Nephron (organoid): ENCODE measurements around the gene B4GALT4.

Source experiments
- H3K27ac Mint-ChIP-seq, 3 experiments: 2 replicates each; pipeline ENCODE4 v1.8.0; 2020; ENCODE audit warnings: mixed read lengths in 3 of 3, mild to moderate bottlenecking in 2 of 3, moderate library complexity in 1 of 3
- H3K27me3 Mint-ChIP-seq: 2 replicates; pipeline ENCODE4 v1.8.0; 2021; ENCODE audit warnings: low read depth, mild to moderate bottlenecking, moderate library complexity, mixed read lengths
- H3K36me3 Mint-ChIP-seq: 2 replicates; pipeline ENCODE4 v1.8.0; 2020; ENCODE audit warnings: low read depth, mixed read lengths
- H3K4me1 Mint-ChIP-seq: 2 replicates; pipeline ENCODE4 v1.8.0; 2020; ENCODE audit warnings: mixed read lengths
- H3K4me3 Mint-ChIP-seq, 3 experiments: 2 replicates each; pipeline ENCODE4 v1.8.0; 2020; ENCODE audit warnings: mild to moderate bottlenecking in 3 of 3, mixed read lengths in 3 of 3, moderate library complexity in 2 of 3
- H3K9me3 Mint-ChIP-seq: 2 replicates; pipeline ENCODE4 v1.8.0; 2020; ENCODE audit warnings: mixed read lengths
- CTCF ChIP-seq, 3 experiments: fragments of 200-600 bp; sonication (generic); IDR thresholded peaks; one replicate each; pipeline ENCODE4 v1.5.0; 2021; ENCODE audit warnings: antibody characterized with exemption in 3 of 3; ENCODE audit not compliant: unreplicated experiment in 3 of 3

B4GALT4 gene

DNA sequence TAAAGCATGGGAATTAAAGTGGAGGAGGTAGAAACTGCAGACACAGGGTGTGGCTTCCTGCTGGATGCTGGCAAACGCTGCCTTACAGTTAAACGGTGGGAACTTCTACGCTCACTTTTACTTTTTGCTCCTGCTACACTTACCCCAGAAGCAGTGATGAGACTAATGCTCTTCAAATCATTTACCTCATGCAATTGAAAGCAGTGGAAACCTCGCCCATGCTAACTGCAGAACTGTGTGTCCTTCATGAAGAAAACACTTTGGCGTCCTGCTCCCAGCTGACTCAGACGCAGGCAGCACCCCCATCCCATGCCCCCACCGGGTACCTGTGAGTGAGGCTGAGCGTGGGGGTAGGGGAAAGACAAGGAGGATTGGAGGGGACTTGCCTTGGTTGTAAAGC lies 35.5 kb downstream of the B4GALT4 start:
- peak overlapping the region in 2 of 3 experiments; percentile 42 to 70 for H3K27ac Mint-ChIP-seq
- no peaks in the 10 kb centered on the region for H3K27me3 Mint-ChIP-seq
- TF ChIP-seq CTCF (IDR thresholded peaks at IDR 0.05; ENCODE audit: unreplicated experiment in 3 of 3) = no peak
- H3K4me1 Mint-ChIP-seq = no peaks in the 10 kb centered on the region
- no peaks in the 10 kb centered on the region for H3K9me3 Mint-ChIP-seq
- peaks cover 20% of the 10 kb centered on the region for H3K36me3 Mint-ChIP-seq
- H3K4me3 Mint-ChIP-seq = no peak overlapping the region

DNA sequence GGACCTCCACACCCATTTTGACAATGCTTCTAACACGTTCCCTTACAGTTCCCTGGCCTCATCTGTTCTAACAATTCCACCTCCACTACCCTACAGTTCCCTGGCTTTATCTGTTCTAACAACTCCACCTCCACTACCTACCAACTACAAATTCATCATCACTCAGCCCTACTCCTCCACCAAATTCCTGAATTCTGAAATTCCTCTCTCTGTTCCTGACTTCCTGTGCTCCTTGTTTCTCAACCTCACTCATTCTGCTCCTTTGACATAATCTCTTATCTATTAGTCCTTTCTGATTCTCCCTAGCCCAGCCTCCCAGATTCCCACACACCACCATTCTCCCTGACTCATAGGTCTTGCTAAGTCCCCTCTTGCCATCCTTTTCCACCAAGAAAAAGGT lies 44.8 kb downstream of the B4GALT4 start:
- TF ChIP-seq CTCF (IDR thresholded peaks at IDR 0.05; ENCODE audit: unreplicated experiment in 3 of 3) = no peak
- Mint-ChIP-seq H3K4me3 (no peak overlapping the region), H3K36me3 (no peaks in the 10 kb centered on the region), H3K27me3 (no peaks in the 10 kb centered on the region), H3K27ac (no peak overlapping the region), H3K4me1 (no peaks in the 10 kb centered on the region), H3K9me3 (no peaks in the 10 kb centered on the region)

DNA sequence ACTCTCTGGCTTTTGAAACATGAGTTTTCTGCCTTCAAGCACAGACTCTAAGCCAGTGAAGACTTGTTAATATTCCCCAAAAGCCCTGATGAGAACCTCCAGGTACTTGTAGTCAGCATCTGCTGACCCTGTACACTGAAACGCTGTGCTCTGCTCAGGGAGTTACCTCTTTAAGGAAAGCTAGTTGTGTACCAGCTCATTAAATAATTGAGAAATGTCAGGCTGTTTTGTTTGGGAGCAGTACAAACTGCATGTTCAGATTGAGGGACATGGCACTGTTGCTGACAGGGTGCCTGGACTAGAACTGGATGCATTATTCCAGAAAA lies 45.6 kb downstream of the B4GALT4 start:
- no peak overlapping the region for H3K27ac Mint-ChIP-seq
- TF ChIP-seq CTCF (IDR thresholded peaks at IDR 0.05; ENCODE audit: unreplicated experiment in 3 of 3) = no peak
- no peaks in the 10 kb centered on the region for H3K36me3 Mint-ChIP-seq
- H3K4me1 Mint-ChIP-seq = no peaks in the 10 kb centered on the region
- no peaks in the 10 kb centered on the region for H3K9me3 Mint-ChIP-seq
- no peak overlapping the region for H3K4me3 Mint-ChIP-seq
- H3K27me3 Mint-ChIP-seq = no peaks in the 10 kb centered on the region

DNA sequence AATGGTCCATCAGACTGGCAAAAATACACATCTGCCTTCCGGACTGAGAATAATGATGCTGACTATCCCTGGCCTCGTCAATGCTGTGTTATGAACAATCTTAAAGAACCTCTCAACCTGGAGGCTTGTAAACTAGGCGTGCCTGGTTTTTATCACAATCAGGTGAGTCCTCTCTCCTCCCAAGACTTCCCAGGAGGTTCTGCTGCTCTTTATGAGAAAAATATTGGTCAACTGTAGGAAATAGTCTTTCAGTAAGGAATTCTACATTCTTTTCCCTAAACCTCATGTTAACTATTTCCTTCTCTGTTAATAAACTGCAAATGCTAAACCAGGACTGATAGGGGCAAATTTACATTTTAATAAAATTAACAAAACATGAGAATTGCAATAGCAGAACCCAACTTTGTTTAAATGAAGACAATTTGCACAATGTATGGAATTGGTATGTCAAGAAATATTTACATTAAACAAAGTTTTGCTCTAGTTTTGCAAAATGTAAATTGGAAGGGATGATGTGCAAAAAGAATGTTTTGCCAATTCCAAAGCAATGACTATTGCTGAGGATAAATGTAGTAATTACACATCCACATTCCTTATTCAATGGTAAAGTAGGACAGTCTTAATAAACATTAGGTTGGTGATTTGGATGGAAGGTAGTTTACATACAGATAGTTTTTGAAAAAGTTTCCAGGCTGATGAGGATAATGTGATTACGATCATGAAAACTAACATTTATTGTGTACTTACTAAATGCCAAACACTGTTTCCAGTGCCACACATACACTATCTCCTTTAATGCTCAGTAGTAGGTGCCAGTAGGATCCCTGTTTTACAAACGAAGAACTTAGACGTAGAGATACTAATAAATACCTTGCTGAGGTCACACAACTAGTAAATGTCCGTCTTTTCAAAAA lies 46.2 kb downstream of the B4GALT4 start:
- Mint-ChIP-seq H3K36me3 (no peaks in the 10 kb centered on the region), H3K9me3 (no peaks in the 10 kb centered on the region), H3K27me3 (no peaks in the 10 kb centered on the region), H3K27ac (no peak overlapping the region), H3K4me1 (no peaks in the 10 kb centered on the region), H3K4me3 (no peak overlapping the region)
- TF ChIP-seq CTCF (IDR thresholded peaks at IDR 0.05; ENCODE audit: unreplicated experiment in 3 of 3) = no peak

- H3K36me3 Mint-ChIP-seq = no peaks in the 10 kb centered on the region
- H3K9me3 Mint-ChIP-seq = no peaks in the 10 kb centered on the region
- TF ChIP-seq CTCF (IDR thresholded peaks at IDR 0.05; ENCODE audit: unreplicated experiment in 3 of 3) = no peak
- H3K4me1 Mint-ChIP-seq = no peaks in the 10 kb centered on the region
- H3K27me3 Mint-ChIP-seq = no peaks in the 10 kb centered on the region
- no peak overlapping the region for H3K4me3 Mint-ChIP-seq
- H3K27ac Mint-ChIP-seq = no peak overlapping the region
Observed at GRCh38 chr3:119191800-119192199, 48.9 kb downstream of the B4GALT4 start.

GRCh38 chr3:119187266-119187665 lies 53.4 kb downstream of the B4GALT4 start:
- no peaks in the 10 kb centered on the region for H3K9me3 Mint-ChIP-seq
- H3K4me3 Mint-ChIP-seq = no peak overlapping the region
- peaks cover 3% of the 10 kb centered on the region for H3K27me3 Mint-ChIP-seq
- no peaks in the 10 kb centered on the region for H3K36me3 Mint-ChIP-seq
- no peak overlapping the region for H3K27ac Mint-ChIP-seq
- no peaks in the 10 kb centered on the region for H3K4me1 Mint-ChIP-seq
- TF ChIP-seq CTCF (IDR thresholded peaks at IDR 0.05; ENCODE audit: unreplicated experiment in 3 of 3) = no peak
